Transverse colon (tissue), 4 donors: ENCODE data around the gene TIAM1.

Source experiments
- CTCF ChIP-seq, 5 experiments: fragments of 200-600 bp in 3 of 5; fragments of 450-650 bp in 2 of 5; sonication (generic) in 3 of 5; IDR thresholded peaks; 1 replicate in 2 of 5; 2 replicates in 3 of 5; pipeline ENCODE4 v1.5.1; 2016 to 2017; ENCODE audit warnings: antibody characterized with exemption in 5 of 5, inconsistent platforms in 3 of 5, mild to moderate bottlenecking in 2 of 5, moderate library complexity in 1 of 5
- POLR2A ChIP-seq: fragments of 450-650 bp; IDR thresholded peaks from one replicate; pipeline ENCODE4 v1.6.1; 2016; ENCODE audit warnings: antibody characterized with exemption, mild to moderate bottlenecking, moderate library complexity
- POLR2AphosphoS5 ChIP-seq, 3 donors: sonication (generic); formaldehyde crosslinking; IDR thresholded peaks; one replicate each; pipeline ENCODE4 v1.6.1; 2016; ENCODE audit warnings: antibody characterized with exemption in 3 of 3

- TF ChIP-seq CTCF (IDR thresholded peaks at IDR 0.05) (no peak), POLR2A (no peak), POLR2AphosphoS5 (IDR thresholded peaks at IDR 0.05) (no peak)
Observed at GRCh38 chr21:31181082-31181750, 162.8 kb downstream of the TIAM1 start.
